Gastrocnemius medialis (tissue), 4 donors: ENCODE results near the gene ADCY9.

Experiments used
- CTCF ChIP-seq, 5 experiments: fragments of 450-650 bp in 3 of 5; fragments of 200-600 bp in 2 of 5; sonication (generic) in 2 of 5; IDR thresholded peaks in 4 of 5; conservative IDR thresholded peaks in 1 of 5; 1 replicate in 4 of 5; 2 replicates in 1 of 5; pipeline ENCODE4 v1.5.1; 2016 to 2019; ENCODE audit warnings: antibody characterized with exemption in 5 of 5, mild to moderate bottlenecking in 3 of 5, moderate library complexity in 3 of 5
- POLR2A ChIP-seq, 2 donors: fragments of 450-650 bp; IDR thresholded peaks; one replicate each; pipeline ENCODE4 v1.6.1; 2017; ENCODE audit warnings: antibody characterized with exemption in 2 of 2, mild to moderate bottlenecking in 2 of 2, moderate library complexity in 2 of 2

DNA sequence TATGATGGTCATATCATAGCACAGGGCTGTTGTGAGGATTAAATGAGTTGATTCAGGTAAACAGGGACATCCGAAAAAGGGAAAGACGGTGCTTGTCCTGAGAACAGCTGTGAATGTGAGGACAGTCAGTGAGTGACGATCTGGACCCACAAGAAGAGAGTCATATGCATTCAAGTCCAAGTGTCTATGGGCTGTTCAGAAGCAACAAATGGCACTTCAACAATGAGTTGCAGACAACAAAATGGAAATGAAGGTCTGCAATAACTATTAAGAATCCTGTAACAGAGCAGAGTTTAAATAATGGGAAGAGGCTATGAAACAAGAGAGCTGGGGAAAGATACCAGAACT is 100.3 kb downstream of the ADCY9 start:
- no peak for TF ChIP-seq CTCF (IDR thresholded peaks at IDR 0.05 in 4 of 5, conservative IDR thresholded peaks at IDR 0.05 in 1 of 5)
- no peak for TF ChIP-seq POLR2A (IDR thresholded peaks at IDR 0.05)
